HepG2 (cell line): ENCODE results near the gene NEK6. TPM values are rescaled to one million over a fixed set of nuclear protein-coding genes. Genes with fewer than 3 reads are reported as not detected.

Experiments
- AKAP8 ChIP-seq: sonication (generic); formaldehyde crosslinking; IDR thresholded peaks from 2 replicates; pipeline ENCODE4 v1.5.1; 2020; ENCODE audit warnings: mild to moderate bottlenecking, missing genetic modification reagents
- ARNTL ChIP-seq: sonication (generic); formaldehyde crosslinking; IDR thresholded peaks from 2 replicates; pipeline ENCODE4 v1.4.0; 2020; ENCODE audit warnings: mild to moderate bottlenecking, missing genetic modification reagents
- GABPB1 ChIP-seq: IDR thresholded peaks from 2 replicates; pipeline ENCODE4 v1.6.1; 2016; ENCODE audit warnings: mild to moderate bottlenecking, missing genetic modification reagents, moderate library complexity, missing compliant biosample characterization
- GPN1 ChIP-seq: sonication (generic); formaldehyde crosslinking; IDR thresholded peaks from 2 replicates; pipeline ENCODE4 v1.5.1; 2020; ENCODE audit warnings: missing genetic modification reagents, borderline replicate concordance
- IKZF4 ChIP-seq: sonication (generic); formaldehyde crosslinking; IDR thresholded peaks from 2 replicates; pipeline ENCODE4 v1.5.1; 2020; ENCODE audit warnings: borderline replicate concordance, mild to moderate bottlenecking, low read depth, missing genetic modification reagents; ENCODE audit errors: not compliant biosample characterization
- KMT2A ChIP-seq: sonication (generic); formaldehyde crosslinking; IDR thresholded peaks from 2 replicates; pipeline ENCODE4 v1.4.0; 2020; ENCODE audit warnings: missing genetic modification reagents
- LCORL ChIP-seq, 2 experiments: fragments of 450-650 bp in 1 of 2; sonication (generic) in 1 of 2; formaldehyde crosslinking in 1 of 2; IDR thresholded peaks; 2 replicates each; pipeline versions ENCODE4 v1.5.0 to v1.6.1; 2017 to 2020; ENCODE audit warnings: antibody characterized with exemption in 1 of 2, missing genetic modification reagents in 1 of 2
- NFE2L2 ChIP-seq: fragments of 150-350 bp; IDR thresholded peaks from 2 replicates; pipeline ENCODE4 v1.6.1; 2014; ENCODE audit warnings: low read length
- ZBTB20 ChIP-seq: sonication (generic); formaldehyde crosslinking; IDR thresholded peaks from 2 replicates; pipeline ENCODE4 v1.8.1; 2023; ENCODE audit warnings: missing genetic modification reagents, low read depth, mild to moderate bottlenecking, borderline replicate concordance
- ZFP37 ChIP-seq: sonication (generic); formaldehyde crosslinking; IDR thresholded peaks from 2 replicates; pipeline ENCODE4 v1.4.0; 2020; ENCODE audit warnings: missing genetic modification reagents, borderline replicate concordance
- ZNF20 ChIP-seq: sonication (generic); formaldehyde crosslinking; IDR thresholded peaks from 2 replicates; pipeline ENCODE4 v1.4.0; 2020; ENCODE audit warnings: mild to moderate bottlenecking, moderate library complexity, missing genetic modification reagents
- ZNF282 ChIP-seq: fragments of 450-650 bp; IDR thresholded peaks from 2 replicates; pipeline ENCODE4 v1.6.1; 2018; ENCODE audit not compliant: partially characterized antibody
- ZNF564 ChIP-seq: sonication (generic); formaldehyde crosslinking; IDR thresholded peaks from 2 replicates; pipeline ENCODE4 v1.8.1; 2023; ENCODE audit warnings: mild to moderate bottlenecking, missing genetic modification reagents
- ZNF570 ChIP-seq: sonication (generic); formaldehyde crosslinking; IDR thresholded peaks from 2 replicates; pipeline ENCODE4 v1.4.0; 2020; ENCODE audit warnings: mild to moderate bottlenecking, missing genetic modification reagents, borderline replicate concordance
- ZNF747 ChIP-seq: sonication (generic); formaldehyde crosslinking; IDR thresholded peaks from 2 replicates; pipeline ENCODE4 v1.8.1; 2023; ENCODE audit warnings: missing genetic modification reagents, mild to moderate bottlenecking, borderline replicate concordance
- ZNF776 ChIP-seq: sonication (generic); formaldehyde crosslinking; IDR thresholded peaks from 2 replicates; pipeline ENCODE4 v1.4.0; 2020; ENCODE audit warnings: mild to moderate bottlenecking, missing genetic modification reagents
- ZSCAN20 ChIP-seq: sonication (generic); formaldehyde crosslinking; IDR thresholded peaks from 2 replicates; pipeline ENCODE4 v1.4.0; 2020; ENCODE audit warnings: missing genetic modification reagents, mild to moderate bottlenecking, borderline replicate concordance
- ZSCAN29 ChIP-seq: sonication (generic); formaldehyde crosslinking; conservative IDR thresholded peaks from 2 replicates; pipeline ENCODE4 v1.4.0; 2020; ENCODE audit warnings: mild to moderate bottlenecking, missing genetic modification reagents
- ZSCAN9 ChIP-seq: IDR thresholded peaks from 2 replicates; pipeline ENCODE4 v1.6.1; 2016; ENCODE audit warnings: borderline replicate concordance
- polyA plus RNA-seq, 8 experiments: library from polyadenylated mRNA; depleted of rRNA in 3 of 8; stranded (reverse) in 7 of 8; unstranded in 1 of 8; fragments of >200 nt; fragmentation: Illumina TruSeq in 4 of 8; extraction: Trizol in 4 of 8; gene quantifications; 2 replicates each; pipeline versions ENCODE4 v1.2.1 to v1.2.3, GENCODE V29; 2011 to 2016; ENCODE audit warnings: low read depth in 4 of 8, missing spikeins in 1 of 8, mixed read lengths in 1 of 8; ENCODE audit not compliant: insufficient read depth in 1 of 8
- total RNA-seq, 5 experiments: library from RNA; depleted of rRNA; stranded (reverse); fragments of >200 nt; fragmentation: Illumina TruSeq; extraction: Trizol; gene quantifications; 2 replicates each; pipeline ENCODE4 v1.2.3, GENCODE V29; 2016; ENCODE audit warnings: low read depth in 1 of 5
- TF ChIP-seq, protein P1 (sequence below): sonication (generic); formaldehyde crosslinking; IDR thresholded peaks from 2 replicates; pipeline ENCODE4 v1.5.0; 2020; ENCODE audit warnings: mild to moderate bottlenecking, missing genetic modification reagents, moderate library complexity
- TF ChIP-seq, protein P2 (sequence below), 2 experiments: sonication (generic) in 1 of 2; formaldehyde crosslinking in 1 of 2; IDR thresholded peaks; 2 replicates each; pipeline versions ENCODE4 v1.4.0 to v1.6.1; 2018 to 2020; ENCODE audit warnings: missing genetic modification reagents in 2 of 2, borderline replicate concordance in 1 of 2, low read depth in 1 of 2, mild to moderate bottlenecking in 1 of 2, missing biosample characterization in 1 of 2
- TF ChIP-seq, protein P3 (sequence below): fragments of 450-650 bp; IDR thresholded peaks from 2 replicates; pipeline ENCODE4 v1.6.1; 2016
- TF ChIP-seq, protein P4 (sequence below): sonication (generic); formaldehyde crosslinking; IDR thresholded peaks from 2 replicates; pipeline ENCODE4 v1.5.1; 2020; ENCODE audit warnings: mild to moderate bottlenecking, missing genetic modification reagents, moderate library complexity

Gene NEK6
- total and polyA plus RNA-seq, 2 of the 13 experiments (the other 11 are each of a cell fraction or from before 2014, with no cell fraction given) = 30.4 to 119 TPM

DNA sequence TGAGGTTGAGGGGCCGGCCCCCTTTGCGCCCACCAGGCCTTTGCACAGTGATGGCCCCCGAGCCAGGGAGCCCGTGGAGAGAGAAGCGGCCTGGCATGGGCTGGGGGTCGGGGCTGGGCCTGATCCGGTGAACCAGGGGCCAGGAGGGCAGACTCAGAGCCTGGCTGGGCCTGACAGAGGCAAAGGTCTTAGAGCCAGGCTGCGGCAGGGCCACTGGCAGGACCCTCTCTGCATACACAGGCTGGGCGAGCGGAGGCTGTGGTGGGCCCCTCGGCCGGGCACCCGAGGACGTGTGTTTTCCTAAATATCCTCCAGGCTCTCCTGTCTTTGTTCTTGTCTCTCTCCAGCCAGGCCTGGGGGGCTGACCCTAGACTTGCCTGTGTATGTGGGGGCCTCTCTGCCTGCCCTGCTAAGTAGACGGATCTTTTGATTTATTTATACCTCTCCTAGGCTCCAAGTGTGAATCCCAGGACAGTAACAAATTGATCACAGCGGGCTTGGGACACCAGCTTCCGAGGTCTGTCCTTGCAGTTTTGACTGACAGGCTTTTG, 933 bp downstream of the NEK6 start (continued):
- TF ChIP-seq ZNF570 (no peak), ZFP37 (CRISPR knock-in tag) (no peak), GPN1 (CRISPR knock-in tag) (no peak), IKZF4 (CRISPR knock-in tag) (no peak), KMT2A (CRISPR knock-in tag) (no peak), ZSCAN20 (CRISPR knock-in tag) (peak; percentile 25; the same call in 1 of the 2 replicates), ZNF776 (CRISPR knock-in tag) (no peak), ZNF564 (CRISPR knock-in tag) (no peak; the same call in 1 of the 2 replicates), ZSCAN29 (no peak), ZNF747 (CRISPR knock-in tag) (no peak), LCORL (IDR thresholded peaks at IDR 0.05) (no peak), LCORL (CRISPR knock-in tag; IDR thresholded peaks at IDR 0.05) (peak; percentile 31; the same call in 1 of the 2 replicates), AKAP8 (CRISPR knock-in tag) (no peak; the same call in 1 of the 2 replicates), ZSCAN9 (no peak), NFE2L2 (no peak), ZNF20 (CRISPR knock-in tag) (no peak), ZBTB20 (0 out of 2 replicates have a peak, but pooled peaks have one; percentile 7), GABPB1 (peak; percentile 33; the same call in 1 of the 2 replicates), ZNF282 (no peak), ARNTL (CRISPR knock-in tag) (peak; percentile 23; the same call in 1 of the 2 replicates)
- TF ChIP-seq, protein P1, sequence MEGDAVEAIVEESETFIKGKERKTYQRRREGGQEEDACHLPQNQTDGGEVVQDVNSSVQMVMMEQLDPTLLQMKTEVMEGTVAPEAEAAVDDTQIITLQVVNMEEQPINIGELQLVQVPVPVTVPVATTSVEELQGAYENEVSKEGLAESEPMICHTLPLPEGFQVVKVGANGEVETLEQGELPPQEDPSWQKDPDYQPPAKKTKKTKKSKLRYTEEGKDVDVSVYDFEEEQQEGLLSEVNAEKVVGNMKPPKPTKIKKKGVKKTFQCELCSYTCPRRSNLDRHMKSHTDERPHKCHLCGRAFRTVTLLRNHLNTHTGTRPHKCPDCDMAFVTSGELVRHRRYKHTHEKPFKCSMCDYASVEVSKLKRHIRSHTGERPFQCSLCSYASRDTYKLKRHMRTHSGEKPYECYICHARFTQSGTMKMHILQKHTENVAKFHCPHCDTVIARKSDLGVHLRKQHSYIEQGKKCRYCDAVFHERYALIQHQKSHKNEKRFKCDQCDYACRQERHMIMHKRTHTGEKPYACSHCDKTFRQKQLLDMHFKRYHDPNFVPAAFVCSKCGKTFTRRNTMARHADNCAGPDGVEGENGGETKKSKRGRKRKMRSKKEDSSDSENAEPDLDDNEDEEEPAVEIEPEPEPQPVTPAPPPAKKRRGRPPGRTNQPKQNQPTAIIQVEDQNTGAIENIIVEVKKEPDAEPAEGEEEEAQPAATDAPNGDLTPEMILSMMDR (CRISPR knock-in tag) = no peak
- TF ChIP-seq, protein P2, sequence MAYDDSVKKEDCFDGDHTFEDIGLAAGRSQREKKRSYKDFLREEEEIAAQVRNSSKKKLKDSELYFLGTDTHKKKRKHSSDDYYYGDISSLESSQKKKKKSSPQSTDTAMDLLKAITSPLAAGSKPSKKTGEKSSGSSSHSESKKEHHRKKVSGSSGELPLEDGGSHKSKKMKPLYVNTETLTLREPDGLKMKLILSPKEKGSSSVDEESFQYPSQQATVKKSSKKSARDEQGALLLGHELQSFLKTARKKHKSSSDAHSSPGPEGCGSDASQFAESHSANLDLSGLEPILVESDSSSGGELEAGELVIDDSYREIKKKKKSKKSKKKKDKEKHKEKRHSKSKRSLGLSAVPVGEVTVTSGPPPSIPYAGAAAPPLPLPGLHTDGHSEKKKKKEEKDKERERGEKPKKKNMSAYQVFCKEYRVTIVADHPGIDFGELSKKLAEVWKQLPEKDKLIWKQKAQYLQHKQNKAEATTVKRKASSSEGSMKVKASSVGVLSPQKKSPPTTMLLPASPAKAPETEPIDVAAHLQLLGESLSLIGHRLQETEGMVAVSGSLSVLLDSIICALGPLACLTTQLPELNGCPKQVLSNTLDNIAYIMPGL (CRISPR knock-in tag; IDR thresholded peaks at IDR 0.05; ENCODE audit: borderline replicate concordance in 1 of 2, low read depth in 1 of 2) = peak in 1 of 2 experiments; percentile 77; a peak in 1 of 4 replicates
- TF ChIP-seq, protein P3, sequence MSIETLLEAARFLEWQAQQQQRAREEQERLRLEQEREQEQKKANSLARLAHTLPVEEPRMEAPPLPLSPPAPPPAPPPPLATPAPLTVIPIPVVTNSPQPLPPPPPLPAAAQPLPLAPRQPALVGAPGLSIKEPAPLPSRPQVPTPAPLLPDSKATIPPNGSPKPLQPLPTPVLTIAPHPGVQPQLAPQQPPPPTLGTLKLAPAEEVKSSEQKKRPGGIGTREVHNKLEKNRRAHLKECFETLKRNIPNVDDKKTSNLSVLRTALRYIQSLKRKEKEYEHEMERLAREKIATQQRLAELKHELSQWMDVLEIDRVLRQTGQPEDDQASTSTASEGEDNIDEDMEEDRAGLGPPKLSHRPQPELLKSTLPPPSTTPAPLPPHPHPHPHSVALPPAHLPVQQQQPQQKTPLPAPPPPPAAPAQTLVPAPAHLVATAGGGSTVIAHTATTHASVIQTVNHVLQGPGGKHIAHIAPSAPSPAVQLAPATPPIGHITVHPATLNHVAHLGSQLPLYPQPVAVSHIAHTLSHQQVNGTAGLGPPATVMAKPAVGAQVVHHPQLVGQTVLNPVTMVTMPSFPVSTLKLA = no peak
- TF ChIP-seq, protein P4, sequence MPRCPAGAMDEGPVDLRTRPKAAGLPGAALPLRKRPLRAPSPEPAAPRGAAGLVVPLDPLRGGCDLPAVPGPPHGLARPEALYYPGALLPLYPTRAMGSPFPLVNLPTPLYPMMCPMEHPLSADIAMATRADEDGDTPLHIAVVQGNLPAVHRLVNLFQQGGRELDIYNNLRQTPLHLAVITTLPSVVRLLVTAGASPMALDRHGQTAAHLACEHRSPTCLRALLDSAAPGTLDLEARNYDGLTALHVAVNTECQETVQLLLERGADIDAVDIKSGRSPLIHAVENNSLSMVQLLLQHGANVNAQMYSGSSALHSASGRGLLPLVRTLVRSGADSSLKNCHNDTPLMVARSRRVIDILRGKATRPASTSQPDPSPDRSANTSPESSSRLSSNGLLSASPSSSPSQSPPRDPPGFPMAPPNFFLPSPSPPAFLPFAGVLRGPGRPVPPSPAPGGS = no peak
